DMS 273 (cell line): ENCODE measurements around the gene CDH26.
"Not testable (repeated sequence)": the region's sequence is repeated elsewhere in the genome, so short reads cannot be mapped to it uniquely, and the experiment has no call there.

Source experiments
- DNase-seq: peaks from one replicate; lab custom pipeline; 2025; ENCODE audit not compliant: unreplicated experiment; lab: John Stamatoyannopoulos, UW

Gene CDH26

DNA sequence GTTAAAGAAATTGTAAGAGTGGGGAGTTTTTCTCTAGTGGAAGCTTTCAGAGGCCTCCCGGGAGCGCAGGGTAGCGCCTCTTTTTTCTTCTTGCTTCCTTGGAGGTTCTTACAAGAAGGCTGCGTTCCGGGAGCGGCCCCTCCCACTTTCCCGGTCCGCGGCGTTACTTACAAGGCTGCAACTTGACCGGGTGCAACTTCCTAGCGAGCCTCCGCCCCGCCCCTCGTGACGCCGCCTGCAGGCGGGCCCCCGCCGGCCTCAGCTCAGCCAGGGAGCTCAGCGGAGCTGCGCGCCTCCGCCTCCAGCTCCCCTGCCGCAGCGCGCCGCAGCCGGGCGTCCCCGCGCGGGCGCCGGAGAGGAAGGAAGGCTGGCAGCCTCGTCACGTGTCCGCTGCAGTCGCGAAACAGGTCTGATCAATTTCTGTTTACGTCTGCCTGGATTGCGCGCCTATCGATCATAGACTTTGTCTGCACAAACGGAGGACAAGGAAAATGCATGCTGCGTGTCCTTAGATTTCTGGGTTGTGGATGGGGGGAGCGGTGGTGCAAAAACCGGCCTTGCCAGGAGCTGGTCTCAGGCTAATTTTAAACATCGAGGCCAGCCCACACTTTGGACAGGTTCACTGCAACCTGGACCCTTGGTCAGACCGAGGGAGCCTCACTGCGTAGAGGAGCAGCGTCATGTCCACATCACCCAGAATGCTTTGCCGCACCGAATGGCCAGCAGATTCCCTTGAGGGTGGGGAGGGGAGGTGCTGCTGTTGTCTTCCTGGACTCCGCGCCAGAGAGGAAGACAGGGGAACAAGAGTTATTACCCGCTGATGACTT is 17.9 kb upstream of the CDH26 start, which contains the start of the genes FAM217B and PPP1R3D:
FAM217B (plus strand) TSS at position 261 of the 827 bp plus-strand sequence. CDS start 3,555 bp downstream, outside the sequence.
PPP1R3D (minus strand) TSS at position 177 of the 827 bp plus-strand sequence. CDS start 374 bp downstream, outside the sequence.
- peak; percentile 96 for DNase-seq

DNA sequence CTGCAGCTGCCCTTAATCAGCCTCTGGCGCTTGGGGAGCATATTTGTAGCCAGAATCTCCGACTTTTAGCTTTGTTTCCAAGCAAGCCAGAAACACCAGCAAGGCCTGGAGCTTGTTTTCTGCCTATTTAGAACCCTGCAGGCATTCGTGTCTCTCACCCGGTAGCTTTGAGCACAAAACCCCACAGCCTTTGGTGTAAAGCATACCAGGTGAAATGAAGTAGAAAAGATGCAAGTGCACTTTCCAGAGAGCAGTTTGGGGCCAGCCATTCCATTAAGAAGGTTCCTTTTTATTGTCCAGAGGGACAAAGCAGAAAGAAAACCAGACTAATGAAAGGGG is 17.3 kb upstream of the CDH26 start:
- no peak for DNase-seq

DNA sequence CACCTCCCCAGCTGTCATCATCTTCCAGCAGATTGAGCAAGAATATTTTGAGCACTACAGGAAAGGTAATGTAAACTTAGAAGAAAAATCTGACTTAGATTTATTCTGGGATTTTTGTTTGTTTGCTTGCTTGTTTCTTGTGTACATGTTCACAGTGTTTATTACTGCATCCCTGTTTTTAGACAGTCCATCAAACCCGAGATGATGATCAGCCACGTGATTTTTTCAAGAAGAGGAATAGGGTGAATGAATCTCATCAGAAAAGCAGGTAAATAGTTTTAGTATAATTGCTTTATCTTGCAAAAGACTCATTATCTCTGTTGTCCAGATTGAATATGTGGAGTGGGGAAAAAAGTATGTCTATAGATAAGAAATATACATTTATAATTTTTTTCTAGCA is 16.0 kb upstream of the CDH26 start:
- DNase-seq, result no peak

DNA sequence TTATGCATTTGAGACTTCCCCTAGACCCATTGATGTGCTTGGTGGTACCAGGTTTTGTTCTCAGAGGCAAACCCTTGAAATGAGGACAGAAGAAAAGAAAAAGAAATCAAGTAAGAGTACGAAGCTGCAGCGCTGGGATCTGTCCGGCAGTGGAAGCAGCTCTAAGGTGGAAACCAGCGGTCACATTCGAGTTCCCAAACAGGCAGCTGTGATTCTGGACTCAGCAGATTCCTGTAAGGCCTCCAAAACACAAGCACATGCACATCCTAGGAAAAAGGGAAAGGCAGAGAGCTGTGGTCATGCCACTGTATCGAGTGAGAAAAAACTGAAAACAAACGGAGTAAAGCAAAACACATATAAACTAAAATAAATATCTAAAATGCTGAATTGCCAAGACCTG is 13.5 kb upstream of the CDH26 start:
- no peak for DNase-seq

DNA sequence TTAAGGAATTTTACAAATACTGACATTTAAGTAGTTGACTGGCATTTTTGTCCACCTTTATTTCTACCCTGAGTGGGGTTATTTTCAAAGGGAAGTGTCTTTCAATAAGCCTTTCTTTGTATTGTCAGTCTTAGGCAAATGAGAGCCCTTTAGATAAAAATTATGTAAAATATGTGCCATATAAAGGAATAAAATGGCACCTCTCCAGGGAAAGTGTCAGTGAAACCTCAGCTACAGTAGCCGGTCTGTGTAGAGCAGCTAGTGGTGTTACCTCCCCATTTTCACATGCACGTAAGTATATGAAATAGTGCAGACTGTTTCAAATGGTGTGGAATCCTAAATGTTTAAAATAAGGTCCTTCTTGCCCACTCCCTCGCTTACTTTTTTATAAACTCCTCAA is 13.0 kb upstream of the CDH26 start:
- DNase-seq, result peak; percentile 12

DNA sequence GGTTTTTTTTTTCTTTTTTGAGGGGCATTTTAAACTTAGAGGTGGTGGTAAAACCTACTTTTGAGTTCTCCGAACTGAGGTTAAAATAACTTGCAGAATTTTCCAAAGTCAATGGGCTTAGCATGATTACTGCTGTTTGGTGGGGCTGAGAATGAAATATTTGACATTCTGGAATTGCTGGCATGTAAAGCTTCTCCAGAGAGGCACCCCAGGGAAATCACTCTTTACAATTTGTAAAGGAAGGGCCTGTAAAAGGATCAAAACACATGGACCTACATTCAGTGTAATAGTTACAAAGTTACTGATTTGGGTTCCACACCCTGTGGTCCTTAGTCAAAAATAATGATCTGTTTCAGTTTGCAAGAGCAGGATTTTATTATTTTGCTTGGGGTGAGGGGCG is 12.5 kb upstream of the CDH26 start:
- DNase-seq, result no peak

DNA sequence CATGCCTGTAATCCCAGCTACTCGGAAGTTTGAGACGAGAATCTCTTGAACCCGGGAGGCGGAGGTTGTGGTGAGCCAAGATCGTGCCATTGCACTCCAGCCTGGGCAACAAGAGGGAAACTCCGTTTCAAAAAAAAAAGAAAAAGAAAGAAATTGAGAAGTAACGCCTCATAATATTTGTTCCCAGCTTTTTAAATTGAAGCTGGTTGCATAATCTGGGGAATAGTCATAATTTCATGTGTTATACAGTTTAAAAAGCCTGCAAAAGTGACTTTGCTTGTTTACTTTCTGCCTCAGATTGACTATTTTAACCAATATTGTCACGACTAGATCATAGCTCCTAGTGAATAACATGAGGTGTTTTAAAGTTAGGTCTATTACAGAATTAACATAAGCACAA is 10.8 kb upstream of the CDH26 start:
- DNase-seq, result no peak

DNA sequence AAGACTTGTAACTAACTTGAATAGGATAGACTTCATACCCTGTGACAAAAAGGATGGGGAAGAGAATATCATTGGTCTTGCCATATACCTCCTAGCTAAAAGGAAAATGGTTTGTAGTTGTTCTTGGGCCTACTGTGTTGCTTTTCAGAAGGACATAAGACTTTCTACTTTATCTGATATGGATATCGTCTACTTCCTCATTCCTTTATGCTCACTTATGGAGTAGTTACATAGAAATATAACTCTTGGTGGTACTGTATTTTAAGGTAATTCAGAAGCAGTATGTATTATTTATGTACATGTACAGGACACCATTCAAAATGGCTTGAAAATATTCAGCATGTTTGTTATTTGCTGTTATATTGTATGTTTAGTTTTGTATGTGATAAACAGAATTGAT is 10.0 kb upstream of the CDH26 start:
- DNase-seq, result no peak

DNA sequence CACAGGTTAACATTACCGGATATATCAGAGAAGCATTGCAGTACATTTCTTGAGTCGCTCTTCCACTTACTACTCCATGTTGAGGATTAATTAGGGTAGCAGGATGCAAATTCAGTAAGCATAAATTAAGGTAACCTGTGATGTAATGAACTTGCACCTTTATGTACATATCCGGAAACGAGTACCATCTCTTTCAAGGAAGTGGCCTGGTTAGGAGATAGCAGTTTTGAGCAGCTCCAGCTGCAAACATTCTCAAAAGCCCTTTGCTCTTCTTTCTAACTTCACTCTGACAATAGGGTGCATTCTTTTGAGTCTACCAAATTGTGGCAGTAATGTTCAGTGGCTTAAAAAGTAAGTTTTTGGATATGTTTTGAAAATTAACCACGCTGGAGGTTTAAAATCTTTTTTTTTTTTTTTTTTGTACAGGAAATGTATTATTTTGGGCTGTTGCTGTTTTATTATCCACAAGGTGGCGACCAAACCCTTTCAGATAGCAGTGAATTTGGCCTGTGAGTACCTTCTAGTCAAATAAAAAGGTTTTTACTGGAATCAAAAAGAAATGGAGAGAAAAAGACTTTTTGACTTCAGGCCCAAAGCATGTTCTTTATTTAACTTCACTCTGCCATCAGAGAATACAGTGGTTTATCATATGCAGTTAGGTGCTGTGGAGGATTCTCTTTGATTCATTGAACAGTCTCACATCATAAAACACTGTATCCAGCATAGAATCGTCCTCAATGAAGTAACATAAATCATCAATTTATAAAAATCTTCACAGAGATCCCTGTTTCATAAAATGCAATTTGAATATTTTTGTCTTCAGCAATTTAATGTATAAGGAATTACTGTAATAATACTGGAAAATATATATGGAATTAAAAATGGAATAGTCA is 9.1 kb upstream of the CDH26 start:
- peak; percentile 66 for DNase-seq

DNA sequence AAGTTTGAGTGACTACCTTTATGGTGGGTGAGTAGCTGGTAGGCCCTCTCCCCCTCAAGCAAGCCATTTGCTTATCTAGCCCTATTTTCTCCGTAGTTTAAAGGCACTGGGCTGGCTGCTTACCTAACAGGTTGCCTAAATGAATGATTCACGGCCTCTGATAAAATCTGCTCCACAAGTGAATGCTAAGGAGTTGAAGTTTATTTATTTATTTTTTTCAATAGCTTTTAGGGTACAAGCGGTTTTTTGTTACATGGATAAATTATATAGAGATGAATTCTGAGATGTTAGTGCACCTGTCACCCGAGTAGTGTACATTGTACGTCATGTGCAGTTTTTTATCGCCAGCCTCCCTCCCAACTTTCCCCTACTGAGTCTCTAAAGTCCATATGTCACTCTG is 8.3 kb upstream of the CDH26 start:
- no peak for DNase-seq

DNA sequence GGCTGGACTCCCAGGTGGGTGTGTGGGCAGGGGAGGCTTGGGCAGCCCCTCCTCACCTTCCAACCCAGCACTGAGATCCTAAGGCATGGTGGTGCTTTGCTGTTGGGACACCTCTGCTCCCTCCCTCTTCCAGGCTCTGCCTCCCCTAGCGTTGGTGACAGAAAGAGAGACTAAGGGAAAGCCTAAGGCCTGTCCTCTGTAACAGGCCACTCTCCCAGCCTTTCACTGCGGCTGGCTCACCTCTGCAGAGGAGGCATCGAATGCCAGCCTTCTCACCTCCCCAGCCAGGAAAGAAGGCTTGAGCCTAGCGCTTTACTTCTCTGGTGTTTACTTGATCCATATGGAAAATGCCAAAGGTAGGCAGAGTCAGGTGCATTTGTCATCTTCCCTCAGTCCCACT is 3.5 kb upstream of the CDH26 start:
- DNase-seq, result no peak

DNA sequence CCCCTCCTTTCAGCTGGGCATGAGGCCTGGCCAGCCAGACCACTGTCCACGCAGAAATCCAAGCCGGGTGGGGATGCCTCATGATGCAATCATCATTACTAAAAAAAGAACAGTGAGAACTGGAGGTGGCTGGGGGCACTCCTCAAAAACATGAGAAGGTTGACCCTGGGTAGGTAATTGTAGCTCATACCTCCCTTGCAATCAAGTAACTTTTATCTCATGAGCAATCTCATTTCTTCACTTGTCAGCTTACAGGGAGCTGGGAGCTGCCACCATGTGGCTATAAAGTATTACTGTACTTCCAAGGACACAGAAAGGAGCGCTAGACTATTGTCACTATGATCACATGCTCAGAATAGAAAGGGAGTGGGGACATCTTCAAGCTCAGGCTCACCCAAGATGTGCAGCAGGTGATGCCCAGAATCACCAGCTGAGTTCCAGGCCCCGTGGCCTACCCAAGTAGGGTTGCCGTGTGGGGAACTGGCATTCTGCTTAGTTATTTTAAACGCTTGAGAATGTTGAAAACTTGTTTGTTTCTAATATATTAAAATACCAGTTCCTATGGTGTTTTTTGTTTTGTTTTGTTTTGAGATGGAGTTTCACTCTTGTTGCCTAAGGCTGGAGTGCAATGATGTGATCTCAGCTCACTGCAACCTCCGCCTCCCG is 3.0 kb upstream of the CDH26 start:
- DNase-seq, result peak; percentile 16

DNA sequence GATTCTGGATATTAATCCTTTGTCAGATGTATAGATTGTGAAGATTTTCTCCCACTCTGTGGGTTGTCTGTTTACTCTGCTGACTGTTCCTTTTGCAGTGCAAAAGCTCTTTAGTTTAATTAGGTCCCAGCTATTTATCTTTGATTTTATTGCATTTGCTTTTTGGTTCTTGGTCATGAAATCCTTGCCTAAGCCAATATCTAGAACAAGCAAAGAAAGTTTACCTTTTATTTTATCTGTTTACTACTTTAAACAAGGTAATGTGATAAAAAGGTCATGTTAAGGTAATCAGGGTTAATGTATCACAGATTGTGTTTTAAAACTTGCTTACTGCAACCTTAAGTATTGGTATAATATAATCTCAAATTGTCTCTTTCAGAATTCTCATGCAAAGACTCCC is 655 bp upstream of the CDH26 start:
- not testable (repeated sequence) for DNase-seq

DNA sequence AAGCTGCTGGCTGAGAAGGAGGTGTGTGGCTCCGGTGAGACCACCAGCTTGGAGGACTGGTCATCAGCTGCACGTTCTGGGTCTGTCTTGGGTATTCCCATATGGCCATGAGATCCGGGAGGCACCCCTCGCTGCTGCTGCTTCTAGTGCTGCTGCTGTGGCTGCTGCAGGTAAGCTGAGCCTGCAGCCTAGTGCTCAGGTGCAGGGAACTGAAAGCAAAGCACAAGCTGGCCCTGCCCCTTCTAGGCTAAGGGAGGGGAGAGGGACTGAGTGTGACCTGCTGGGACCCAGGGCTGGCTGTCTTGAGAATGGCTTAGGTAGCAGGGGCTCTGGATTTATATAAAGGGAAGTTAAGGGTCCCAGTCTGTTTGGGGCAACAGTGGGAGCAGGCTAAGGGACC is 403 bp downstream of the CDH26 start:
- DNase-seq, result no peak

DNA sequence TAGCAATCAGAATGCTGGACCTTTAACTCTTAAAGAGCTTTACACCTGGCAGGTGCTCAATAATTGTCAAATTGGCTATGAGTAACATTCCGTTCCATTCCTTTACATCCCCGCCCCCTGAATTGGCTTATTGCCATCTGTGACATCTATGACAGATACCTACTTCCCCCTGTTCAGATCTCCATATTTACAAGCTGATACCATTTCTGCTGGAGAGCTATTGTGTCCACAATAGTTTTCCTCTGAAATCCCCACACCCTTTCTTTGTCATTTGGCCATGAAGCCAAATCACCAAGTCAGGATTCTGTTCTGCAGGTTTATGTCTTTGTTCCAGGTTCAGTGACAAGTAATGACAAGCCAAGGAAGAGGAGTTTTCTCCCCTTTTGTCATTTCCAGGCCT is 3.2 kb downstream of the CDH26 start:
- DNase-seq, result no peak

DNA sequence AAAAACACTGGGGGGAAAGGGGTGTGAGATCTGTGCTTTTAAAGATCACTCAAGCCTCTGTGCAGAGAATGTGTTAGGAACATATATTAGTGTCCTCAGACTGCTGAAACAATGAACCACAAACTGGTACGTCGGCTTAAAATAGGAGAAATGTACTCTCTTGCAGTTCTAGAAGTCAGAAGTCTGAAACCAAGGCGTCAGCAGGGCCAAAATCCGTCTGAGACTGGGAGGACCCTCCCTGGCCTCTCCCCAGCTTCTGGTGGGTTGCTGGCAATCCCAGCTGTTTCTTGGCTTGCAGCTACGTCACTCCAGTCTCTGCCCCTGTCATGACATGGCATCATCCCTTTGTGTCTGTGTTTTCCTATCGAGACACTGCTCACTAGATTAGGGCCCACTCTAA is 3.9 kb downstream of the CDH26 start:
- no peak for DNase-seq

DNA sequence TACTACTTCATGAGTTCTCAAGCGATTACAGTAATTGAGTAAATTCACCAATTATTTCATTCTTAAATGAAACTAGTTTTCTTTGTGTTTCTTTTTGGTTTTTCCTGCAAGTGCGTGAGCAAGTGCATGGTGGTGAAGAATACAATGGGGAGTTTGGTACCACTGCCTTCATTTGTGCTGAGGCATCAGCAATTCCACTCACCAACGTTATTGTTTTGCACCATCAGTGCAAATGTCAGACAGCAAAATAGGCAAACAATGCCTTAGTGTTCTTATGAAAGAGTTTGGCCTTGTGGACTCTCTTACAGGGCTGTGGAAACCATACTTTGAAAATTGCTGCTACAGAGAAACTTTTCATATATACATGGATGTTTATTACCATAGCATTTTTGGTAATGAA is 8.2 kb downstream of the CDH26 start:
- DNase-seq, result no peak

DNA sequence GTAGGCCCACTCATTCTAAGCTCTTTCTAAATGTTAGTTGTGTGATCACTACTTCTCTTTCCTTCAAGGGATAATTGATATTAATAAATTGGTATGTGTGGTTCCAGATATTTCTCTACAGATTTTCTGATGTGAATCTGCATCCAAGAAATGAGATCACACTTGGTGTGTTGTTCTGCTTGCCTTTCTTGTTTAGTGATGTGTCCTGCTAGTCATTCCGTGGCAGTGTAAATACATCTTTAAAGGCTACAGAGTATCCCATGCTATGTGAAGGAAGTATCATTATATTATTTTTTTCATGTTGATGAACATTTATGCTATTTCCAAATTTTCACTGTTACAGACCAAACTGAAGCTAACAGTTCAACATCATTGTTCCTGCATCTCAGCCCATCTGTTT is 13.2 kb downstream of the CDH26 start:
- DNase-seq, result no peak

DNA sequence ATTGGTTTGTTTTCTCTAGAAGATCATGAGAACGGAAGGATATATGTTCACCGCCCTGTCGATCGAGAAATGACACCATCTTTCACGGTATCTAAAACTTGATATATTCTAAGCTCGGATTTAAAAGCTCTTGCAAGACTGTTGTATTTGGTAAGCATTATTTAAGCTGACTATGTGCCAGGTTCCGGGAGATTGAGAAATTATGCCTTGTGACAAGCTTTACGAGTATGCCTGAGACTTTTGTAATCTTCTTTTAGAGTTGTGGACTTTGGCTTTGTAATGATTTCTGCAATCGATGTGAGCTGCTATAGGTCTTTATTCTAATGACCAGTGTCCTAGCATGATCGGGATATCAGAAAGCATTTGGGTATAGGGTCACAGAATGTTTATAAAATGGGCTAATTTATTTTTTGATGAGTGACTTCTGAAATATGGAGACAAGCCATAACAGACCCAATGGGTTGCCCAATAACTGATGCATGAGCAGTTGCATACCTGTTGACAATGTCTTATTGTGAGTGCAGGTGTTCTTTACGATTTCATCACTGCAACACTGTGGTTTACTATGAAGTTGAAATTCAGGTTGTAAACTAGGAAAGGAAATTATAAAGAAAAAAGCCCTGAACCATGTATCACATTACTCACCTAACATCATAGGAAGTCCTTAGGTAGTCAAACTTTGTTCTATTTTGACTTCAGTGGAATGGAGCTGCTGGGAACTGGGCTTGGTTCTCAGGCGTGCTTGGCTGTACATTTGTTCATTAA is 14.0 kb downstream of the CDH26 start:
- DNase-seq, result no peak

DNA sequence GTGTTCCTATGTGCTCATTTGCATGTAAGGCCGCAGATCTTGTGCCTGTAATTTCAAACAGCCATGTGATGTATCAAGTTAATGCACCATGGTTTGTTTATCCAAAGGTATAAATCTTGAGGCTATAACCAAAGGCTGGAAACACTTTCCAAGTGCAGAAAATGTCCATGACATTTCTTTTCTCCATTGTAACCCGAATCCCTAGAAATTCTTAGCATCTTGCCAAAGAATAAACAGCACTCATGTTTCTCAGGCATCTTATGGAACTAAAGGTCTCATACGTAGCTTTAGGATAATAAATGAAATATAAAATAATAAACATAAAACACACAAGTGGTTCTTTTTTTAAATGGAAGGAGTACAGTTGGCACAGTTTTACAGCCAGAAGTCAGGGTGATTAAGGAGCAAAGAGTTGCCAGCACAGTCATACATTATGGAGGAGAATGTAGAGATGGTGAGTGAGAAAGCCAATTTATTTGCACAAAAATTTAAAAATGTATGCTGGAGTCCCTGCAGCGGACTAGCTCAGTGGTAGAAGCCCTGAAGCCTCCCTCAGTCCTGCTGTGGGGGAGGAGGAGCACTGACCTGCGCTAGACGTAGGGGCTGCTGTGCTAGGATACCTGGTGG is 18.0 kb downstream of the CDH26 start:
- DNase-seq, result no peak
